Kidney (tissue), 14 donors: ENCODE results near the gene TXNDC11. TPM values are rescaled to one million over a fixed set of nuclear protein-coding genes. Genes with fewer than 3 reads are reported as not detected.

Experiments used
- DNase-seq, 5 donors: peaks; one replicate each; pipeline ENCODE4 v3.0.0-alpha.2; 2013 to 2020
- FAIRE-seq: peaks from 2 replicates; lab custom pipeline; 2012; peaks lifted over from hg19 to GRCh38; lab: Jason Lieb, UNC
- H3K27ac ChIP-seq, 2 donors: one replicate each; pipeline ENCODE4 v1.7.0; 2013; ENCODE audit warnings: low read depth in 2 of 2, low read length in 2 of 2, inconsistent platforms in 1 of 2
- H3K27me3 ChIP-seq: one replicate; pipeline ENCODE4 v1.7.1; 2013; ENCODE audit warnings: low read length, inconsistent platforms; ENCODE audit not compliant: control insufficient read depth, insufficient read depth
- H3K36me3 ChIP-seq, 3 donors: one replicate each; pipeline versions ENCODE4 v1.7.0 to v1.7.1; 2013; ENCODE audit warnings: low read length in 3 of 3, control low read depth in 1 of 3, inconsistent platforms in 1 of 3; ENCODE audit not compliant: insufficient read depth in 3 of 3, control insufficient read depth in 2 of 3
- H3K4me1 ChIP-seq, 3 donors: one replicate each; pipeline versions ENCODE4 v1.7.0 to v1.7.1; 2013; ENCODE audit warnings: low read length in 3 of 3, inconsistent platforms in 1 of 3, low read depth in 1 of 3; ENCODE audit not compliant: control insufficient read depth in 2 of 3, insufficient read depth in 2 of 3
- H3K4me3 ChIP-seq, 3 donors: one replicate each; pipeline versions ENCODE4 v1.7.0 to v1.8.1; 2013; ENCODE audit warnings: low read length in 3 of 3, control low read depth in 1 of 3, inconsistent platforms in 1 of 3
- H3K9ac ChIP-seq, 3 donors: one replicate each; pipeline versions ENCODE4 v1.7.0 to v1.7.1; 2013; ENCODE audit warnings: low read length in 3 of 3, control low read depth in 1 of 3, inconsistent platforms in 1 of 3
- H3K9me3 ChIP-seq, 3 donors: one replicate each; pipeline versions ENCODE4 v1.7.0 to v1.7.1; 2013; ENCODE audit warnings: low read length in 3 of 3, control low read depth in 1 of 3, inconsistent platforms in 1 of 3; ENCODE audit not compliant: control insufficient read depth in 2 of 3, insufficient read depth in 1 of 3
- CTCF ChIP-seq: IDR thresholded peaks from 3 replicates; pipeline ENCODE4 v1.5.1; 2012; ENCODE audit warnings: mild to moderate bottlenecking, moderate library complexity, borderline replicate concordance; ENCODE audit not compliant: insufficient read depth; ENCODE audit errors: extremely low read depth
- intact Hi-C: fragments of 100-400 bp; cut with DNase I; formaldehyde crosslinking; loops from one replicate; pipeline ENCODE4 v1.11.1; 2022
- polyA plus RNA-seq: library from polyadenylated mRNA; stranded (reverse); fragments of 350-450 nt; fragmentation: Illumina TruSeq; extraction: RNeasy Lipid Tissue Mini Kit (QIAGEN cat#74804); gene quantifications from one replicate; pipeline ENCODE4 v1.2.3, GENCODE V29; 2014; ENCODE audit warnings: low read depth, low replicate concordance; ENCODE audit not compliant: insufficient read depth
- total RNA-seq: library from RNA; stranded (reverse); fragmentation: NEBNext Ultra II Directional; extraction: Animal tissue kit (Norgen Biotek cat#: 25700); gene quantifications from one replicate; pipeline ENCODE4 v1.2.1, GENCODE V29; 2021
- donor health status: control.
- donor health status: control.
- donor health status: control.
- donor health status: control.
- donor health status: control.
- donor health status: DM: yes; HTN: yes; CAD: no.
- donor health status: Normal renal cell carcinoma (clear cell type).

Gene TXNDC11
- total and polyA plus RNA-seq, 2 donors from 2014 or later = 60.8 to 70.9 TPM

- no peak for TF ChIP-seq CTCF
- no peaks in the 10 kb centered on the region for H3K9me3 ChIP-seq
- DNase-seq = no peak
- peaks cover 0 to 38% (median 23%) of the 10 kb centered on the region in 3 donors for H3K4me1 ChIP-seq
- no peak overlapping the region for H3K4me3 ChIP-seq
- H3K36me3 ChIP-seq = peaks cover 0 to 21% (median 9%) of the 10 kb centered on the region in 3 donors
- intact Hi-C loops = no loop called here
- FAIRE-seq = no peak
- no peaks in the 10 kb centered on the region for H3K27me3 ChIP-seq
- H3K27ac ChIP-seq = no peak overlapping the region
- no peak overlapping the region for H3K9ac ChIP-seq
Observed at GRCh38 chr16:11738742-11739544, 3.7 kb downstream of the TXNDC11 start.

GRCh38 chr16:11737713-11738112 lies 4.9 kb downstream of the TXNDC11 start:
- H3K27ac ChIP-seq = no peak overlapping the region
- peaks cover 0 to 32% (median 20%) of the 10 kb centered on the region in 3 donors for H3K4me1 ChIP-seq
- no peak overlapping the region for H3K4me3 ChIP-seq
- no peaks in the 10 kb centered on the region for H3K27me3 ChIP-seq
- no peak overlapping the region for H3K9ac ChIP-seq
- H3K36me3 ChIP-seq = peaks cover 0 to 21% (median 9%) of the 10 kb centered on the region in 3 donors
- intact Hi-C loops = no loop called here
- no peak for DNase-seq
- H3K9me3 ChIP-seq = no peaks in the 10 kb centered on the region
- no peak for FAIRE-seq
- no peak for TF ChIP-seq CTCF

GRCh38 chr16:11736903-11737302 lies 5.8 kb downstream of the TXNDC11 start:
- H3K9me3 ChIP-seq = no peaks in the 10 kb centered on the region
- peaks cover 2 to 29% (median 12%) of the 10 kb centered on the region in 3 donors for H3K36me3 ChIP-seq
- H3K4me3 ChIP-seq = no peak overlapping the region
- DNase-seq (no peak), FAIRE-seq (no peak)
- no peak for TF ChIP-seq CTCF
- H3K27me3 ChIP-seq = no peaks in the 10 kb centered on the region
- H3K27ac ChIP-seq = no peak overlapping the region
- no peak overlapping the region for H3K9ac ChIP-seq
- intact Hi-C loops = no loop called here
- peaks cover 0 to 39% (median 20%) of the 10 kb centered on the region in 3 donors for H3K4me1 ChIP-seq
